ENCODE results near the gene PRDM15.

PRDM15 gene

DNA sequence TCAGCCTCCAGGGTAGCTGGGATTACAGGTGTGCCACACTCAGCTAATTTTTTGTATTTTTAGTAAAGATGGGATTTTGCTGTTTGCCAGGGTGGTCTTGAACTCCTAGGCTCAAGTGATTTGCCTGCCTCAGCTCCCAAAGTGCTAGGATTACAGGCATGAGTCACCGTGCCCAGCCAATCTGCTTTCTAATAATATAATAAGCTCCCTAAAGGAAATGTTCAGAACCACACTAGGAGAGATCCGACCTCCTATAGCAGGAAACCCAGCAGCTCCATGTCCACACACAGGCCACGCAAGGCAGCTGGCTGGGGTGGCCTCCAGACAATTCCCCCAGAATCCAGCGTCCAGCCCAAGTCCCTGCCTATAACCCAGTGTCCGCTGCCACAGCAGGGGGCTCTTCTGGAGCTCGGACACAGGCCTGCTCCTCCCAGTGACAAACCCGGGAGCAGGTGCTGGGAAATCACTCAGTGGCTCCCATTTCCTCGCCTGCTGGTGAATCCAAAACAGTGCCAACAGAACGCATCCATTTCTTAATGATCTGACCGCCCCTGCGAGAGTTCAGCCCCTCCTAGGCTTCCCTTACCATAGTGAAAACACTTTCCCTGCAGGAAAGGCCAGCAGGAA lies 119.8 kb downstream of the PRDM15 start:
- DNase-seq: no peak

DNA sequence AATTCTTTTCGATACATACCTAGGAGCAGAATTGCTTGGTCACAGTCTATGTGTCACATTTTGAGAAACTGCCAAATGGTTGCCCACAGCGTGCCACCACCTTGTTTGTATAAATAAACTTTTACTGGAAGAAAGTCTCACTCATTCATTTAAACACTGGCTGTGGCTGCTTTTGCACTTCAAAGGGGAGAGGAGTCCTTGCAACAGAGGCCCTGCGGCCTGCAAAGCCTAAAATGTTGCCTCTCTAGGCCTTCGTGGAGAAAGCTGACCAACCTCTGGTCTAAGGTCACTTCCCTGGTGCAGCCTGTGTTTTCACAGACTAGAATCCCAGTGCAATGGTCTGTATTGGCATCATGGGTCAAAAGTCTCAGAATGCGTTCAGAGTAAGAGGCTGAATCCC lies 120.6 kb downstream of the PRDM15 start:
- DNase-seq: no peak

DNA sequence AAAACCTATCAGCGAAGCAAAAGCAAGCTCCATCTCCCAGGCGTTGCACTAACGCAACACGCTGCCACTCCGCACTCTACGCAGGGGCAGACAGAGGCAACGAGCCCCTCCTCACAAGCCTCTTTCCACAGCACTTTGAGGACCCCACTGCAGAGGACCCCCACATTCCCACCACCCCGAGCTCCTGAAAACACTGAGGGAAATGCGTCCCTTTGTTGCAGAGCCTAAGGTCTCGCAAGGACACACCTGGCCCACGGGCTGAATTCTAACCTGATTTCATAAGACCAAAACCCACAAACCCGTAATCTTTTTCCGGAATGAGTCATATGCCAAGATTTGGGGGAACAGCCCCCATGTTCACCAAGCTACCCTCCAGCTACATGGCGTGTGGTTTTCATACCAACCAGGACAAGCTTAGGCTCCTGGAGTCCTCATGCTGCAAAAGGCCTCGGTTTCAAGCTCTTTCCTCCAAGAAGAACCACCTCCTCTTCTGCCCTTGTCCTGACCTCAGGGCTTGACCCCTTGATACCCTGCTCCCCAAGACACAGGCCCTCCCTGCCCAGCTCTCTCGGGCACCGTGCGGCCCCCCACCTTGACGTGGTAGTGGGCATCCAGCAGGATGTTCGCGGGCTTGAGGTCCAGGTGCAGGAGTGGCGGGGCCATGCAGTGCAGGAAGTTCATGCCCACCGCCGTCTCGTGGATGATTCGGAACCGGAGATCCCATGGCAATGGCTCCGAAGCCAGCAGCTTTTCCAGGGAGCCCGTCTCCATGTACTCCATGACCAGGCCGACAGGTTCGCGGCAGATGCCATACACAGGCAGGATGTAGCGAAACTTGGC lies 123.0 kb downstream of the PRDM15 start:
- DNase-seq: no peak

DNA sequence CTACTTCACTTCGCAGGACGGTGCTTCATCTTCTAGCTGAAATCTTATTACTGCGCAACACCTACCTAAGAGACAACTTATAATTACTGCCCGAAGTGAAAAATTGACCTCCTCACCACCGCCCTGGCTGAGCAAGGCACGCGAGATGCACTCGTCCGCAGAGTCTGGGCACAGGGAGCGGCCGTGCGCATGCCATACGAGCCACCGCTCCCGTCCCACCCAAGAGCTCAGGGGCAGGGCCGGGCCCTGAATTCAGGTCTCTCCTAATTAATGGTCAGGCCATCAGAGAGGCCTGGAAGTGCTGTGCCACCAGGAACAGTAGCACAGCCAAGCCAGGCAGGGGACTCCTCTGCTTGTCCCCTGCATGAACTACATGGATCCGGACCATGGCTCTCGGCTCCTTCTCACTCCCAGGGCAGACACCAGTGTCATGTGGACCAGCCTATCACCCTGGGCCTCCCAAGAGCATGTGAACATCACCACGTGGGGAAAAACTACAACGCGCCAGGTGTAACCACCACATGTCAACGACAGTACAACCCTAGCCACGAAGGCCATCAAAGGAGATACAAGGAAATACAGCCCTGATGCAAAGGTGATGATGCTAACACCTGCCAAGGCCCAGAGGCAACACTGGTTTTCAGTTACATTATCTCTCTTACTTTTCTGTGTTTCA lies 123.7 kb downstream of the PRDM15 start:
- no peak for DNase-seq

DNA sequence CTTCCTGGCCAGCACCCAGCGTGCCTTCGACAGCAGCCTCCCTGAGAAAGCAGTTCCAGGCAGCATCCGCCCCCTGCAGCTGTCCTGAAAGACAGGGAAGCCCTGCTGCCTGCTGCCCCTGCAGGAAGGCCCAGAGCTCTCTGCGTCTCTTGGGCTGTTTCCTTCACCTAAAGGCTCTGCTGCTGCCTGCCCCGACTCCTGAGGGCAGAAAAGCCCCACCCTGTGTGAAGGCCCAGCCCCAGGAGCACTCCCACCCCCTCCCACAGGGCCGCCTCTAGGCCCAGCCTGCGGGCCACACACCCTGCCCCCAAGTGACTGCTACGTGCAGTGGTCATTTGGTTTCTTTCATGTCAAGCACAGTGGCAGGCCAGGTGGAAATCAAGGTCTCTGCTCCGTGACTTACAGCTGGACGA lies 124.7 kb downstream of the PRDM15 start:
- DNase-seq: no peak

DNA sequence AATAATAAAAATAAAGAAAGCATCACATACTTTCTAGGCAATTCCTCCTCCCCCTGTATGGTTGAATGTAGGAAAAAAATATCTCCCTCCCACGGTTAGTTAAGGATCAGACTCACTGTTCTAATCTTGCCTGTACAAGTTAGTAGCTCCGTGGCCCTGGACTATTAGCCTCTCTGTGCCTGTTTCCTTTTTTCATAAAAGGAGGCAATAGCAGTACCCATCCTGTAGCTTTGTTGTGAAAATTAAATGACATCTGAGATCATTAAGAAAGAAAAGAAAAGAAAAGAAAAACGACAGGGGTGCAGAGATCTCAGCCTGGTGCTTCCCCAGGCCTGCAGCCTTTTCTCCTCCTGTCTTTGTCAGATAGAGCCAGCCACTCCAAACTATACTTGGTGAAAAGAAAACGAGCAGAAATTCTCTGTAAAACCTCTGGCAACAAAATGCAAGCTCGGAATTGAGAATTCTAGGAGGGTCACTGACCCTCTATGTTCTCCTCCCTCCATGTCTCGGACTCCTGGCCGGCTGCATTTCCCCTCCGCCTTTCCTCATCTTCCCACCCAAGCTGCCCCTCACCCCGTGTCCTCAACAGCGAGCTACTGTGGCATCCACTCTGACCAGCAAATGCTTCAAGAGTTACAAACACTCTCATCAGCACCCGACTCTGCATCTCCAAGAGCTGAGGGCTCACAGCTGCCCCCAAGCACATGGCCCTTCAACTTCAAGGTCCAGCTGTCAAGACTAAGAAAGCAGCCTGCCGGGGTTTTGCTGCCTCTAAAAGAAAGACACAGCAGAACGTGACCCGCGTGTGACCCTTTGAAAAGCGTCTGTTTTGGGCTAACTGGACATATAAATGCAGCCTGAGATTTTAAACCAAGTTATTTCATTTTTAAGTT lies 125.9 kb downstream of the PRDM15 start:
- no peak for DNase-seq

DNA sequence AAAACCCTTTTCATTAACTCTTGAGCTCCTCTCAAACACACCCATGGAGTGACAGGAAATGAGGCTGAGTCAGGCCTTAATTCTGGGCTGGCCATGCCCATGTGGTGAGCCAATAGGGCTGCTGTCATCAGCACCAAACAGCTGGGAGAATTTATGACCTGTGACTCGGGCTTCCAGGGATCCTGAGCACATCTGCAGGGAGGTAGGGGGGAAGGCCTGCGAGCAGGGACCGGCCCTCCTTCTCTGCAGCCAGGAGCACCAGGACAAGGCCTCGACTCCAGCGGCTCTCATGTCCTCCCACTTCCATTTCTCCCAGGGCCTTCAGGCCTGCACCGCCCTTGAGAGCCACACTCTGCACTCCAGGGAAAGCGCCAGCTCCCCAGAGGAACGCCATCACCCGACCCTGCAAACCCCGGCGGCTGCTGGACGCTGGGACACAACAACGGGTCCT lies 126.9 kb downstream of the PRDM15 start:
- DNase-seq: no peak

DNA sequence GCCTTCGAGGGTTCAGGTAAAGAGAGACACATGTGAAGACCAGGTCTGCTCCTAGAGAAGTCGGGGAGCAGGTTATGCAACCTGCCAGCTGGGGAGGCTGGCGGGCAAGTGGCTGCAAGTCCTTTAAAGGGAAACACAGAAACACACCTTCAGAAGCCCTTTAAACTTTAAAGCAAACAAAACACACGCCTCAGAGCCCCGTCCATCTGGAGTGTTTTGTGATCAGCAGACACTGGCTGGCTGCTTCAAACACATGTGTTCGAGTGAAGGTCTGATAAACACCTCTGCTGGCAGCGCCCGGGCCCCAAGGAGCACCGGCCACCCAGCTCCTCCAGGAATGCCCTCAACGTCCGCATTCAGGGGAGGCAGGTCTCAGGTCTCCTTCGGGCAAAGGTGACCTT lies 127.5 kb downstream of the PRDM15 start:
- DNase-seq: no peak

DNA sequence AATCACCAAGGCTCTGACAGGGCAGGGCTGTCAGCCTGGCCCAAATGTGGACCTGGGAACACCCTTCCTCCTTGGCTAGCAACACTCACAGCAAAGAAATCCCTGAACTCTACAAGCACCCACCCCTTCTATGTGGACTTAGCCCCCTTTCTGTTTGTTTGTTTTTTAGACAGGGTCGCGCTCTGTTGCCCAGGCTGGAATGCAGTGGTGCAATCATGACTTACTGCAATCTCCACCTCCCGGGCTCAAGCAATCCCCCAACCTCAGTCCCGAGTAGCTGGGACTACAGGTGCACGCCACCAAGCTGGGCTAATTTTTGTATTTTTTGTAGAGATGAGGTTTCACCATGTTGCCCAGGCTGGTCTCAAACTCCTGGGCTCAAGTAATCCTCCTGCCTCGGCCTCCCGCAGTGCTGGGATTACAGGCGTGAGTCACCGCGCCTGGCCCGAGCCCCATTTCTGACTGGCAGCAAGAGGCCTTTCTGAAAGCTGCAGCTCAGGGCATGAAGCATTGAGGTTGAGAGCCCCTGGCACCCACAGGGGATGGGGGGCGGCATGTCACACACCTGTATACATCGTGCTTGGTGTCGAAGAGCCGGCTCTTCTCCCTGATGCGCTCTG lies 128.5 kb downstream of the PRDM15 start:
- no peak for DNase-seq

DNA sequence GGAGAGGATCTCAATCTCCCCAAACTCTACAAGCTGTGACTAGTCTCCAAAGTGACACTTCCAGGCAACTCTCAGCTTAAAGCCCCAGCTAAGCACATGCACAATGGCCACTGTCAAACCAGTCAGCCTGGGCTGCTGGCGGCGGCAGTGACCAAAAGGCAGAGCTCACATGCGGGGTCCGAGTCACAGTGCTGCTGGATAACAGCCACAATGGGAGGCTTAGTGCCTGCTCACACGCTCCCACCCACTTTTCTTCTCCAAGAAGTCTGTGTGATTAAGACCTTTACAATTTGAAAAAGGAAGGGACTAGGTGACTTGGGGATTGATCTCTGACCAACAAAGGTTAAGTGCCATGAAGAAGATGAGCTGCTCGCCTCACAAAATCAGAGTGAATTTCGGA lies 129.1 kb downstream of the PRDM15 start:
- no peak for DNase-seq

DNA sequence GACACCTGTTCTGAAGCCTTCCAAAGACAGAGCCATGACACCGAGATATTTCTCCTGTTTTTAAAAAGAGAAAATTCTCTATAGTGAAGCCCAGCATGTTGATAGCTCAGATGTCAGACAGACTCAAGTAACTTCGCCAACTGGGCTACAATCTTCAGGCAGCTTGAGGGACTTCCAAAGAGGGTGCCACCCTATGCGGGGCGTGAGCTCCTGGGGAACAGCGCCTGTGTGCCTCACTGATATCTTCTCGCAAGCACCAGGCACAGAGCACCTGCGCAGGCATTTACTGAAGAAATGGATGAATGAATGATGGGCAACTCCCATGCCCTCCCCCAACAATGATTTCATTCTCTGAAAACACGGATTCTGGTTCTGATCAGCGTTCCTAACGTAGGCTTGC lies 129.9 kb downstream of the PRDM15 start:
- DNase-seq: no peak
